Measurements from ENCODE around the gene ACSL5.

DNA sequence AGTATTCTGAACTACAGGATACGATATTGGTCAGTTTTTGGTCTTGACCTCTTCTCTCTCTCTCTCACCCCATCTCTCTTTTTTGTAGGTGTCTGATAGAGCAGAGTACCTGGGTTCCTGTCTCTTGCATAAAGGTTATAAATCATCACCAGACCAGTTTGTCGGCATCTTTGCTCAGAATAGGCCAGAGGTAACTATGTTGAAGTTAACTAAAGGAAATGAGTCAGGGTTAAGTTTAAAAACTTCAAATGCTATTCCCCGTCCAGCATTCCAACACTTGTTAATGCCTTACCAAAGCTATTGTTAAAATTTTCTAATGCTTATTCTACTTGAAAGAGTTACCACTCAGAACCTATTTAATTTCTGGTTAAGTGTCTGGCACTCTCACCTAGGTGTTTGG lies 30.7 kb downstream of the ACSL5 start:
- TF ChIP-seq, protein P1, sequence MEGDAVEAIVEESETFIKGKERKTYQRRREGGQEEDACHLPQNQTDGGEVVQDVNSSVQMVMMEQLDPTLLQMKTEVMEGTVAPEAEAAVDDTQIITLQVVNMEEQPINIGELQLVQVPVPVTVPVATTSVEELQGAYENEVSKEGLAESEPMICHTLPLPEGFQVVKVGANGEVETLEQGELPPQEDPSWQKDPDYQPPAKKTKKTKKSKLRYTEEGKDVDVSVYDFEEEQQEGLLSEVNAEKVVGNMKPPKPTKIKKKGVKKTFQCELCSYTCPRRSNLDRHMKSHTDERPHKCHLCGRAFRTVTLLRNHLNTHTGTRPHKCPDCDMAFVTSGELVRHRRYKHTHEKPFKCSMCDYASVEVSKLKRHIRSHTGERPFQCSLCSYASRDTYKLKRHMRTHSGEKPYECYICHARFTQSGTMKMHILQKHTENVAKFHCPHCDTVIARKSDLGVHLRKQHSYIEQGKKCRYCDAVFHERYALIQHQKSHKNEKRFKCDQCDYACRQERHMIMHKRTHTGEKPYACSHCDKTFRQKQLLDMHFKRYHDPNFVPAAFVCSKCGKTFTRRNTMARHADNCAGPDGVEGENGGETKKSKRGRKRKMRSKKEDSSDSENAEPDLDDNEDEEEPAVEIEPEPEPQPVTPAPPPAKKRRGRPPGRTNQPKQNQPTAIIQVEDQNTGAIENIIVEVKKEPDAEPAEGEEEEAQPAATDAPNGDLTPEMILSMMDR (IDR thresholded peaks at IDR 0.05; ENCODE audit: low read length) = no peak
- TF ChIP-seq EZH2 (IDR thresholded peaks at IDR 0.05; ENCODE audit: borderline replicate concordance, low read length) = no peak

Measured in OCI-LY1 (cell line).